Eye (tissue), 1 donor: ENCODE results near the gene ZNF444.
"Not testable (repeated sequence)": the region's sequence is repeated elsewhere in the genome, so short reads cannot be mapped to it uniquely, and the experiment has no call there.

Experiments used
- DNase-seq: peaks from one replicate; pipeline ENCODE4 v3.0.0-alpha.2; 2015

ZNF444 gene

GRCh38 chr19:56148096-56148495 is 7.0 kb downstream of the ZNF444 start:
- no peak for DNase-seq

GRCh38 chr19:56148955-56149655 is 8.0 kb downstream of the ZNF444 start:
- not testable (repeated sequence) for DNase-seq

GRCh38 chr19:56149656-56150038 is 8.6 kb downstream of the ZNF444 start:
- no peak for DNase-seq

DNA sequence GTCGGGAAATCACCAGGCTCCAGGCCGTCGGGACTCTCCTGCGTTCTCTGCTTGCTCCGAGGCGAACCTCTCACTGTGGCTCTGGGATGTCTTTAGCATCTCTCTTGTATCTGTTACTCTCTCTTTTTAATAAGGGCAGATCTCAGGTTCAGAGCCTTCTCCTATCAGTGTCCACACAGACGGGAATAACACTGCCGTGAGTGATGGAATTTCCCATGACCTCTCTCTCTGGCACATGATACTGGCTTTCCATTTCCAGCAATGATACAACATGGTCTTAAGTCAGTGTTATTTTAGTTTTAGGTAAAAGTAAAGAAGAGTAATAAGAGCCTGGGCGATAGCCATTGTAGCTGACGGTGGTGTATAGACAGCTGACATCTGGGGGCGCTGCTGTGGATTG is 9.3 kb downstream of the ZNF444 start:
- DNase-seq: no peak

DNA sequence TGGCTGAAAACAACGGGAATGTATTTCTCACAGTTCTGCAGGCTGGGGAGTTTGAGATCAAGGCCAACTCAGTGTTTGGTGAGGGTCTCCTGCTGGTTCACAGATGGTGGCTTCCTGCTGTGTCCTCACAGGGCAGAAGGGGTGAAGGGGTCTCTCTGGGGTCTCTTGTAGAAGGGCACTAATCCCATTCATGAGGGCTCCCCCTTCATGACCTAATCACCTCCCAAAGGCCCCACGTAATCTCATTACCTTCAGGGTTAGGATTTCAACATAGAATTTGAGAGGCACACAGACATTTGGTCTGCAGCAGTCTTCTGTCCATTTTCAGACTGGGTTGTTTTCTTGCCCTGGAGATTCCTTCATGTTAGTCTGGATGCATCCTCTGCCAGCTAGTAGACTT is 11.6 kb downstream of the ZNF444 start:
- no peak for DNase-seq

- DNase-seq: no peak
Observed at GRCh38 chr19:56153507-56153906, 12.4 kb downstream of the ZNF444 start.

DNA sequence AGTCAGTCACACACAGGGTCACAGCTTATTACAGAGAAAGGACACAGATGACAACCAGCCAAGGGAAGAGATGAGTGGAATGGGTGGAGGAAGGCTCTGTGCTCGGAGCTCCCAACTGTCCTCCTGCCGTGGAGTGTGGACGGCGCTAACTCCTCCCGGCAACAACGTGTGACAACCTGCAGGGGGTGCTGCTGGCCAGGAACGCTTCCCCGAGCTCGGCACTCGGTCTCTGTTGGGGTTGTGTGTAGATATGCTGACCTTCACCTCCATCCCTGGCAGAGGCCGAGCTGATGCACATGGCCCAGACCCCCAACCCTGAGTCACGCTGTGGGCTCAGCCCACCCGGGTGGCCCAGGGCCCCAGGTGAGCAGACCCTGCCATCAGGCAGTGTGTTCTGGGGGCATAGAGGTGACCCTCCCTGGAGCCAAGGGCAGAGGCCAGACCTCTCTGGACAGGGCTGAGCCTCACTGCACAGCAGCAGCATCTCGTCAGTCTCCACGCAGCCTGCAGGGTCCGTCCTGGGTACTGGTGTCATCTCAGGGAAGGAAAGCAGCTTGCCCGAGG is 14.1 kb downstream of the ZNF444 start:
- DNase-seq: no peak

- DNase-seq: no peak
Observed at GRCh38 chr19:56156768-56157167, 15.7 kb downstream of the ZNF444 start.

GRCh38 chr19:56158170-56158757 is 17.2 kb downstream of the ZNF444 start:
- no peak for DNase-seq

- no peak for DNase-seq
Observed at GRCh38 chr19:56159009-56159559, 18.0 kb downstream of the ZNF444 start.

DNA sequence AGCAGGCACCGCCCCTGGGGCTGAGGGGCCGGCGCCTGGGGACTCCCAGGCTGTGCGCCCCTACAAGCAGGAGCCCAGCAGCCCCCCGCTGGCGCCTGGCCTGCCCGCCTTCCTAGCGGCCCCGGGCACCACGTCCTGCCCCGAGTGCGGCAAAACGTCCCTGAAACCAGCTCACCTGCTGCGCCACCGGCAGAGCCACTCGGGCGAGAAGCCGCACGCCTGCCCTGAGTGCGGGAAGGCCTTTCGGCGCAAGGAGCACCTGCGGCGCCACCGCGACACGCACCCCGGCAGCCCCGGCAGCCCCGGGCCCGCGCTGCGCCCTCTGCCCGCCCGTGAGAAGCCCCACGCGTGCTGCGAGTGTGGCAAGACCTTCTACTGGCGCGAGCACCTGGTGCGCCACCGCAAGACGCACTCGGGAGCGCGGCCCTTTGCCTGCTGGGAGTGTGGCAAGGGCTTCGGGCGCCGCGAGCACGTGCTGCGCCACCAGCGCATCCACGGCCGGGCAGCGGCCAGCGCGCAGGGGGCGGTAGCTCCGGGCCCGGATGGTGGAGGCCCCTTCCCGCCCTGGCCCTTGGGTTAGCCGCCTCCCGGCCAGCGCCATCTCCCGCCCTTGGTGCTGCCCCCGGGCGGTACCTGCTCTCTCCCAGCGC is 18.7 kb downstream of the ZNF444 start:
- DNase-seq: no peak

- no peak for DNase-seq
Observed at GRCh38 chr19:56161534-56161933, 20.4 kb downstream of the ZNF444 start.

- no peak for DNase-seq
Observed at GRCh38 chr19:56162258-56162657, 21.2 kb downstream of the ZNF444 start.

GRCh38 chr19:56163097-56163496 is 22.0 kb downstream of the ZNF444 start:
- DNase-seq: no peak

DNA sequence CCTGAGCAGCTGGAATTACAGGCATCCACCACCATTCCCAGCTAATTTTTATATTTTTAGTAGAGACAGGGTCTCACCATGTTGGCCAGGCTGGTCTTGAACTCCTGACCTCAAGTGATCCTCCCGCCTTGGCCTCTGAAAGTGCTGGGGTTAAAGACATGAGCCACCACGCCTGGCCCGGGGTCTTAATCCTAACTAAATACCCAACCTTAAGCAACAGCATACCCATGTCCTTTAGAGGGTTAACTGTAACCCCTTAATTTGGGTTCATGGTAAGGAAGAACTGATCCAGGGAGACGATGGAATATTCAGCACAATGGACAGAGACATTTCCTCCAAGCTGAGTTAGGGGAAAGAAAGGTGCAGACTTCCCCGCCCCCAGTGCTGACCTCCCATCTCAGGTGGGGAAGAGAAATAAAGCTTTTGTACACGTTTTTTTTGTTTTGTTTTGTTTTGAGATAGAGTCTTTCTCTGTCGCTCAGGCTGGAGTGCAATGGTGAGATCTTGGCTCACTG is 26.0 kb downstream of the ZNF444 start:
- peak; percentile 44 for DNase-seq

- DNase-seq: no peak
Observed at GRCh38 chr19:56170261-56170660, 29.2 kb downstream of the ZNF444 start.

- DNase-seq: no peak
Observed at GRCh38 chr19:56174086-56174485, 33.0 kb downstream of the ZNF444 start.

DNA sequence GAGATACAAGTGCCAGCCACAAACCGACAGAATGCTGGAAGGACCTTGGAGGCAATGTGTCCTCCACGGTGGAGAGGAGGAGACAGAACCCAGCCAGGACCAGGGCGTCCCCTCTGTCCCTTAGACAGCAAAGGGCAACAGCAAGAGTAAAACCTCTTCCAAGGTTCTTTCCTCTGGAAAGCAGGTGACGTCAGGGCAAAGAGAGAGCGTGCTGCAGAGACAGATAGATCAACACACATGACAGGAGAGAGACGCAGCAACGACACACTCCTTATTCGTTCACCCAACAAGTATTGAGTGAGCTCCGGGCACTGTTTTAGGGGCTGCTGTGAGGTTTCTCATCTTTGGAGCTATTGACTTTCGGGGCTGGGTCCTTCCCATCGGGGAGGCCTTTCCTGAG is 33.5 kb downstream of the ZNF444 start:
- no peak for DNase-seq

GRCh38 chr19:56175861-56176307 is 34.8 kb downstream of the ZNF444 start, which contains the start of gene GALP:
GALP (plus strand) TSS chr19:56176008; CDS start chr19:56177109, 1,101 bp downstream.
- peak; percentile 78 for DNase-seq

DNA sequence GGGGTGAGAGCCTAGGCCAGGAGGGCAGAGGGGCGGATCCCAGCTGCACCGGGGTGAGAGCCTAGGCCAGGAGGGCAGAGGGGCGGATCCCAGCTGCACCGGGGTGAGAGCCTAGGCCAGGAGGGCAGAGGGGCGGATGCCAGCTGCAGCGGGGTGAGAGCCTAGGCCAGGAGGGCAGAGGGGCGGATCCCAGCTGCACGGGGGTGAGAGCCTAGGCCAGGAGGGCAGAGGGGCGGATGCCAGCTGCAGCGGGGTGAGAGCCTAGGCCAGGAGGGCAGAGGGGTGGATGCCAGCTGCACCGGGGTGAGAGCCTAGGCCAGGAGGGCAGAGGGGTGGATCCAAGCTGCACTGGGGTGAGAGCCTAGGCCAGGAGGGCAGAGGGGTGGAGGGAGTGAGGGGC is 35.2 kb downstream of the ZNF444 start:
- DNase-seq: not testable (repeated sequence)

DNA sequence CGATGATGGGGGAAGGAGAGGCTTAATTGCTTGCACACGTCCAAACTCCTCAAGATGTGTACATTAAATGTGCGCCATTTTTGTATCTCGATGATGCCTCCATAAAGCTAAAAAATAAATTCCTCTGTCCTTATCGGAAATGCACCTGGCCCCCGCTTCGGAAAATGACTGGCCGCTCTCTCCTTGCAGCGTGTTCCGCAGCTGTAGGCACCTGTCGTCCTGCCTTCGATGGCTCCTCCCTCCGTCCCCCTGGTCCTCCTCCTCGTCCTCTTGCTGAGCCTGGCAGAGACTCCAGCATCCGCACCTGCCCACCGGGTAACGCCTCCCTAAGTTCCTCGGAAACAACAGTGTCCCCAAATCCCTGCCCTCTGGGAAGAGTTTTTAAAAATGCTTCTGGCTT is 35.8 kb downstream of the ZNF444 start:
- DNase-seq: no peak

DNA sequence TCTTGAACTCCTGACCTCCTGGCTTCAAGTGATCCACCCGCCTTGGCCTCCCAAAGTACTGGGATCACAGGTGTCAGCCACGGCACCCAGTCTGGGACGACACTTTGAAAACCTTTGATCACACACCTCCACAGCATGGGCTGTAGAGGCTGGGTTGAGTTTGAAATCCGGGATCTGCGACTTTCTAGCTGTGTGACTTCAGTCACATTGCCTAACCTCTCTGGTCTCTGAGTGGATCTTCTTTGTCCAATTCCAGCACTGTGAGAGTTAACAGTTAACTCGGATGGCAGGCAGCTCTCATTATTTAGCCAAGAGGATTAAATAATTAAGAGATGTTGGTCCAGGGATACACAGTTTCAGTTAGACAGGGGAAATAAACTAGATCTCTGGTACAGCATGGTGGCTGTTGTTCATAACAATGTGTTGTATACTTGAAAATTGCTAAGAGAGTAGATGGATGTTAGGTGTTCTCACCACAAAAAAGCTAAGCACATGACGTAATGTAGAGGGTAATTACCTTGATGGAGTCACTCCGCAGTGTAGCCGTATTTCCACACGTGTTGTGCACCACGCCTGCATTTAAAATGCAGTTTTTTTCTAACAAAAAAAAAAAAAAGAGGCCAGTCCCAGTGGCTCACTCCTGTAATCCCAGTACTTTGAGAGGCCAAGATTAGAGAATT is 36.6 kb downstream of the ZNF444 start:
- DNase-seq: no peak

DNA sequence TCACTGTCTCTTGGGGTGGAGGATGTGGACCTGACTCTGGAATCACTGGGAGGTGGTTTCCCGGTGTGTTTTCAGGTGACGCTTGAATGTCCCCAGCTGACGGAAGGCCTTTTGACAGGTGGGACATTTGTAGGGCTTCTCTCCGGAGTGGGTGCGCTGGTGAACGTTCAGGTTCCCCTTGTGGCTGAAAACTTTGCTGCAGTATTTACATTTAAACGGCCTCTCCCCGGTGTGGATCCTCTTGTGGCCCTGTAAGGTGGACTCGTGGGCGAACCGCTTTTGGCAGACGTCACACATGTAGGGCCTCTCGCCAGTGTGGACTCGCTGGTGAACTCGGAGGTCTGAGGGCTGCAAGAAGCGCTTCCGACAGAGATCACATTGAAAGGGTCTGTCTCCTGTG is 48.7 kb downstream of the ZNF444 start:
- DNase-seq: peak; percentile 27
